ENCODE results near the gene LPP.

- TF ChIP-seq POLR2A (IDR thresholded peaks at IDR 0.05), result no peak
- no peak for TF ChIP-seq EP300 (IDR thresholded peaks at IDR 0.05)
These were observed 262.1 kb downstream of the LPP start for GRCh38 chr3:188416041-188416440.

Measured in stomach (tissue), 4 donors.